T-cell (primary cell): ENCODE measurements around the gene SDCBP2. TPM values are rescaled to one million over a fixed set of nuclear protein-coding genes. Genes with fewer than 3 reads are reported as not detected.

Source experiments
- ATAC-seq, 4 experiments: fragments of 200-7000 bp in 3 of 4; fragments of 150-1000 bp in 1 of 4; cut with Tn5 transposase; replicated peaks in 1 of 4; 1 replicate in 3 of 4; 2 replicates in 1 of 4; pipeline ENCODE4 v1.10.0; 2021; ENCODE audit warnings: moderate library complexity in 3 of 4, mild to moderate bottlenecking in 2 of 4, moderate number of reproducible peaks in 1 of 4
- CTCF ChIA-PET, 2 donors: fragments of 300-600 bp; sonication (Branson Sonifier 250); formaldehyde crosslinking; loops; one replicate each; lab custom pipeline; 2022; ENCODE audit warnings: antibody characterized with exemption in 2 of 2; lab: Charles Lee
- POLR2A ChIA-PET, 2 donors: fragments of 300-600 bp; sonication (Branson Sonifier 250); formaldehyde crosslinking; loops; one replicate each; lab custom pipeline; 2022; ENCODE audit warnings: antibody characterized with exemption in 2 of 2; lab: Charles Lee
- DNase-seq, 35 experiments: peaks; one replicate each; pipeline versions ENCODE4 v3.0.0 to v3.0.0-alpha.2; 2013 to 2023
- H3K27ac ChIP-seq: one replicate; pipeline ENCODE4 v1.5.1; 2013; ENCODE audit warnings: low read length
- H3K27me3 ChIP-seq, 2 experiments: replicated peaks in 1 of 2; 1 replicate in 1 of 2; 2 replicates in 1 of 2; pipeline versions ENCODE4 v1.6.1 to v1.7.0; 2013; ENCODE audit warnings: low read length in 1 of 2, mixed read lengths in 1 of 2; ENCODE audit not compliant: control insufficient read depth in 2 of 2, insufficient read depth in 2 of 2; ENCODE audit errors: extremely low read depth in 1 of 2
- H3K36me3 ChIP-seq, 2 donors: 1 replicate in 1 of 2; 2 replicates in 1 of 2; pipeline versions ENCODE4 v1.6.1 to v1.7.0; 2013; ENCODE audit warnings: low read length in 1 of 2; ENCODE audit not compliant: control insufficient read depth in 2 of 2, insufficient read depth in 1 of 2; ENCODE audit errors: extremely low read depth in 1 of 2
- H3K4me1 ChIP-seq, 2 experiments: 1 replicate in 1 of 2; 2 replicates in 1 of 2; pipeline versions ENCODE4 v1.6.1 to v1.7.0; 2013; ENCODE audit warnings: low read length in 2 of 2, mixed read lengths in 1 of 2; ENCODE audit not compliant: insufficient read depth in 2 of 2, control insufficient read depth in 1 of 2; ENCODE audit errors: extremely low read depth in 1 of 2
- H3K4me3 ChIP-seq, 2 donors: 1 replicate in 1 of 2; 2 replicates in 1 of 2; pipeline versions ENCODE4 v1.5.1 to v1.7.0; 2013; ENCODE audit warnings: mild to moderate bottlenecking in 2 of 2, low read length in 1 of 2, moderate library complexity in 1 of 2; ENCODE audit not compliant: control insufficient read depth in 1 of 2; ENCODE audit errors: extremely low read depth in 1 of 2
- H3K9me3 ChIP-seq: 2 replicates; pipeline ENCODE4 v1.7.0; 2013
- H3K27ac Mint-ChIP-seq, 2 donors: one replicate each; pipeline ENCODE4 v1.8.0; 2020 to 2021; ENCODE audit warnings: mild to moderate bottlenecking in 2 of 2, mixed read lengths in 2 of 2
- H3K27me3 Mint-ChIP-seq, 2 donors: one replicate each; pipeline ENCODE4 v1.8.0; 2021 to 2022; ENCODE audit warnings: mixed read lengths in 2 of 2
- H3K36me3 Mint-ChIP-seq: one replicate; pipeline ENCODE4 v1.8.0; 2021; ENCODE audit warnings: mixed read lengths
- H3K4me1 Mint-ChIP-seq, 3 donors: one replicate each; pipeline ENCODE4 v1.8.0; 2020 to 2022; ENCODE audit warnings: mixed read lengths in 3 of 3, mild to moderate bottlenecking in 1 of 3
- H3K4me3 Mint-ChIP-seq, 3 donors: one replicate each; pipeline ENCODE4 v1.8.0; 2020 to 2022; ENCODE audit warnings: mild to moderate bottlenecking in 3 of 3, mixed read lengths in 3 of 3, moderate library complexity in 3 of 3
- H3K9me3 Mint-ChIP-seq, 3 donors: one replicate each; pipeline ENCODE4 v1.8.0; 2020 to 2022; ENCODE audit warnings: mixed read lengths in 3 of 3
- WGBS: methylation state at CpG from one replicate; pipeline ENCODE4 v1.1.5; 2013; ENCODE audit warnings: missing lambda C conversion rate; ENCODE audit not compliant: insufficient coverage; 5-methylcytosine and 5-hydroxymethylcytosine counted together
- total RNA-seq, 35 experiments: library from RNA in 6 of 35; stranded (reverse) in 6 of 35; fragments of 120-200 nt in 1 of 35; gene quantifications; one replicate each; pipeline versions ENCODE4 v1.2.1 to v1.2.4 and lab custom pipeline; 2013 to 2026

Gene SDCBP2
- total RNA-seq (1 to 10 TPM; 1.1 to 2.4 (median 2.2) TPM), total RNA-seq (lab: John Stamatoyannopoulos, UW) (0.27 to 6.1 (median 2.5) reads per million in 29 experiments)
- 0.90 TPM for total RNA-seq (2013)

DNA sequence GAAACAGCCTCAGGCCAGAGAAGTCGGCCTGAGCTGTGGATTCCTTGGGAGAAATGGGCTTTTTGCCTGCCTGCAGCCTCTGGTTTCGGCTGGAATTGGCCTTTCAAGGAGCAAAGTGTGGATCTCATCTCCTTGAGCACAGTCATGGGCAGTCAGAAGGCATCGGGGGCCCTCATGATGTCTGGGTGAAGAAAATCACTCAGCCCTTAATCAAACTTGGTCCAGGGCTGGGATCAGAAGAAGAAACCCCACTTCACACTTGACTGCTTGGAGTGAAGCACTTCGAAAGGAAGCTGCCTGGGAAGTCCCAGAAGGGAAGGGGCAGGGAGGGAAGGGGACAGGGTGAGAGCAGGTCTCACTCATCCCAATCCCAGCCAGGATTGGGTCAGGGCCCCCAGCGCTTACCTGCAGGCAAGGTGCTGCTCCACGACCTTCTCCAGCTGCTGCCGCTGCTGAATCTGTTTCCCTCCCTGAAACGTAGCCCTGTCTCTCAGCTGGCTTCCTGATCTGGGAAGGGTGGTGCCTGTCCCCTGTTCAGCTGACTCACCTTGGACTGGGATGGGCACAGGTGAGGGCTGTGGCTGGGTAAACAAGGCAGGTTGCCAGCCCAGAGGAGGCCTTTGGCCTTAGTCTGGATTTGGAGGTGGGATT is at the start of gene SDCBP2:
SDCBP2 (minus strand) TSS at position 460 of the 651 bp plus-strand sequence. CDS start 8,723 bp downstream, outside the sequence.
- no peaks in the 10 kb centered on the region for H3K27me3 ChIP-seq
- peaks cover 22 to 55% of the 10 kb centered on the region in 2 experiments for H3K4me1 ChIP-seq
- DNase-seq (no peak), ATAC-seq (no peak)
- no peaks in the 10 kb centered on the region for H3K9me3 ChIP-seq
- peak within 1 kb of the TSS; percentile 47 for H3K27ac ChIP-seq
- Mint-ChIP-seq H3K4me1 (peaks cover 32 to 41% (median 37%) of the 10 kb centered on the region in 3 donors), H3K36me3 (peaks cover 8% of the 10 kb centered on the region), H3K27me3 (no peaks in the 10 kb centered on the region), H3K4me3 (peak within 1 kb of the TSS in 1 of 3 donors; percentile 44), H3K27ac (peak within 1 kb of the TSS; percentile 77 to 88), H3K9me3 (no peaks in the 10 kb centered on the region)
- ChIA-PET POLR2A (interaction anchor here (0.5 to 1.0 kb wide), 4 partner anchors 44 to 1309 kb away, joined by 3 to 4 read pairs (median 3); no protein-coding TSS in a partner anchor), CTCF (interaction anchor here (0.5 to 0.7 kb wide), 2 partner anchors 14 to 118 kb away, joined by 3 read pairs; no protein-coding TSS in a partner anchor)
- no peak within 1 kb of the TSS for H3K4me3 ChIP-seq
- WGBS: 93% methylated on average over 6 of the region's 8 CpGs
- peaks cover 3 to 18% of the 10 kb centered on the region in 2 donors for H3K36me3 ChIP-seq

DNA sequence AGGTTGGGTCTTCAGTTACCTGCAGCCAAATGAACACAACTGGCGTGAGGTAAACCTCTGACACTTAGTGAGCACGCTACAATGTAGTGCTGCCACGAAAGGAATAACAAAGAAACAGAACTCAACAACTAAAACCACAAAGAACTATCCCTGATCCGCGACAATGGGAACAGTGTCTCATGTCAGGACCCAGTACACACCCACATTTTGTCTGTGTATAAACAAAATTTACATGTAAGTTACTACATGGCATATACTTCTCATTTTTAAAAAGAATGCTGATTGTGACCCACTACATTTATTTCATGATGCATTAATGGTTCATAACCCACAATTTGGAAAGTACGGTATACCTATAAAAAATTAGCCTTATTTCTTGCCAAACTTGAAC is 49.8 kb upstream of the SDCBP2 start:
- Mint-ChIP-seq H3K9me3 (no peaks in the 10 kb centered on the region), H3K4me3 (peak overlapping the region in 1 of 3 donors; percentile 42), H3K27me3 (no peaks in the 10 kb centered on the region), H3K36me3 (peaks cover 6% of the 10 kb centered on the region), H3K27ac (peak overlapping the region in 1 of 2 donors; percentile 55), H3K4me1 (peaks cover 85 to 93% (median 93%) of the 10 kb centered on the region in 3 donors)
- 94% methylated on average over 2 of the region's 6 CpGs for WGBS
- peaks cover 0 to 26% of the 10 kb centered on the region in 2 donors for H3K36me3 ChIP-seq
- no peak overlapping the region for H3K4me3 ChIP-seq
- POLR2A ChIA-PET: no interaction called here
- H3K27ac ChIP-seq: no peak overlapping the region
- H3K9me3 ChIP-seq: no peaks in the 10 kb centered on the region
- ATAC-seq (no peak), DNase-seq (no peak)
- peaks cover 33 to 47% of the 10 kb centered on the region in 2 experiments for H3K4me1 ChIP-seq
- CTCF ChIA-PET: no interaction called here
- no peaks in the 10 kb centered on the region for H3K27me3 ChIP-seq

DNA sequence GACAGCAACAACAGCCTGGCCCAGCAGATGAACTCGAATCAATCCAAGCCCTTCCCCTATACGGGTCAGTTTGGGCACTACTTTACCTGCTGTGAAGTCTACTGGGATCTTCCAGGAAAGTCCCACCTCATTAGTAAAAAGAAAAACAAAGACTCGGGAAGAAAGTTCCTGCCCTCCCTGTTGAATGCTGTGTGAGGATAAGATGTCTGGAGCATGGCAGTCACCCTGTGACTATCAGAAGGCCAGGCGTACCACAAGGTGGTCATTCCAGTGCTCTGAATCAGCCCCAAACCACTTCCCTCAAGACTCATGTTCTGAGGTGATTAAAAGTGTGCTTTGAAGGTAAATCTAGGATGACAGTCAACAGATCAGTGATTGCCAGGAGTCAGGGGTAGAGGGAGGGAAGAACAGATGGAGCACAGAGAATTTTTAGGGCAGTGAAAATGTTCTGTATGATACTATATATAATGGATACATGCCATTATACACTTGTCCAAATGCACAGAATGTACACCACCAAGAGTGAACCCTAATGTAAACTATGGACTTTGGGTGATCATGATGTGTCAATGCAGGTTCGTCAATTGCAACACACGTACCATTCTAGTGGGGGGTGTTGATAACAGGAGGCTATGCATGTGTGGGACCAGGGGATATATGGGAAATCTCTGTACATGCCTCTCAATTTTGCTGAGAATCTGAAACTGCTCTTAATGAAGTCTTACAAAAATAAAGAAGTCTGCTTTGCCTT is 49.2 kb upstream of the SDCBP2 start:
- Mint-ChIP-seq H3K36me3 (peaks cover 6% of the 10 kb centered on the region), H3K4me3 (peak overlapping the region in 2 of 3 donors; percentile 31 to 42)
- ATAC-seq: no peak

GRCh38 chr20:1377341-1377871 is 48.5 kb upstream of the SDCBP2 start:
- H3K27me3 Mint-ChIP-seq: no peaks in the 10 kb centered on the region
- ChIA-PET CTCF (interaction anchor here (0.5 to 1.2 kb wide), 5 partner anchors 9 to 1293 kb away, joined by 3 to 6 read pairs (median 3); no protein-coding TSS in a partner anchor), POLR2A (no interaction called here)
- peaks cover 84 to 90% (median 88%) of the 10 kb centered on the region in 3 donors for H3K4me1 Mint-ChIP-seq
- no peak for DNase-seq
- peaks cover 6% of the 10 kb centered on the region for H3K36me3 Mint-ChIP-seq
- Histone ChIP-seq H3K4me3 (no peak overlapping the region), H3K27ac (no peak overlapping the region), H3K36me3 (peaks cover 6 to 27% of the 10 kb centered on the region in 2 donors), H3K27me3 (no peaks in the 10 kb centered on the region), H3K9me3 (no peaks in the 10 kb centered on the region), H3K4me1 (peaks cover 33 to 36% of the 10 kb centered on the region in 2 experiments)
- H3K27ac Mint-ChIP-seq: peak overlapping the region in 1 of 2 donors; percentile 76
- no peak for ATAC-seq
- WGBS: 56% methylated on average over 5 of the region's 5 CpGs
- no peaks in the 10 kb centered on the region for H3K9me3 Mint-ChIP-seq
- peak overlapping the region in 1 of 3 donors; percentile 42 for H3K4me3 Mint-ChIP-seq

More for the DNA sequence above, 49.2 kb upstream of the SDCBP2 start:
- peaks cover 33 to 42% of the 10 kb centered on the region in 2 experiments for H3K4me1 ChIP-seq
- no peaks in the 10 kb centered on the region for H3K9me3 Mint-ChIP-seq
- 67% methylated on average over 1 of the region's 6 CpGs for WGBS
- no peak overlapping the region for H3K4me3 ChIP-seq
- POLR2A ChIA-PET: no interaction called here
- peak overlapping the region in 1 of 2 donors; percentile 55 for H3K27ac Mint-ChIP-seq
- CTCF ChIA-PET: no interaction called here
- H3K27me3 Mint-ChIP-seq: no peaks in the 10 kb centered on the region
- no peak overlapping the region for H3K27ac ChIP-seq
- no peaks in the 10 kb centered on the region for H3K9me3 ChIP-seq
- peaks cover 2 to 29% of the 10 kb centered on the region in 2 donors for H3K36me3 ChIP-seq
- no peaks in the 10 kb centered on the region for H3K27me3 ChIP-seq
- peaks cover 85 to 94% (median 93%) of the 10 kb centered on the region in 3 donors for H3K4me1 Mint-ChIP-seq
- DNase-seq: no peak

DNA sequence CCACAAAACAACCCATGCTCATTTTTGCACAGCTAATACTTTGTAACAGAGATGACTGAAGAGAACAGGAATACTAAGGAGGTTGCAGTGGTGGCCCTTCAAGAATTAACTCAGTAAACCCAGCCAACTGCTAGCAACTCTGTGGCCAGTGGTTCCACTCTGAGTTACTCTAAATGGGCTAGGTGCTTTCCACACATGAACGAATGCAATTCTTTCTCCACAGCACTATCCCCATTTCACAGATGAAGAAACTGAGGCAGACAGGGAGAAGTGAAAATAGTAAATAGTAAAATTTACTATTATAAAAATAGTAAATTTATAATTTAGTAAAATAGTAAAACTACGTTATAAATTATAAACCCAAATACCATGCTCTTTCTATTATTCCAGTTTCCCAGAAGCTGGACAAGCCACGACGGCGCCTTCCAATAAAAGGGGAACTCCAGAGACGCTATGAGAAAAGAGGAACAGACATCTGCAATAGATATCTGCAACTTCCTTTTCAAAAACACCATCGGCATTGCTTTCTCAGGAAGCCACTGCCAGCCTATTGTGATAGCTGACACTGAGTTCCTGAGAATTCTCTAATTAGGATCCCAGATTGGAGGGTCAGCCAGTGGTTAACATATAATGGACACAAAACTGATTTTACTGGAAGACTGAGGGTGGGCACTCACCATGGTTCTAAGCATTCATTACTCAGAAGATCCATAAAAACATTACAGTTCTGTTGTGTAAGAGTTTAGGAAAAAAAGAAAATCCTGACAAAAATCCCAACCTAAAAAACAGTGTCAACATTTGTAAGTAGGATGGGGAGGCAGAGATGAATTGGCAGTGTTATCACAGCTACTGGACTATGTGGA is 47.7 kb upstream of the SDCBP2 start:
- Mint-ChIP-seq H3K4me3 (peak overlapping the region in 1 of 3 donors; percentile 42), H3K9me3 (no peaks in the 10 kb centered on the region), H3K4me1 (peaks cover 79 to 90% (median 87%) of the 10 kb centered on the region in 3 donors), H3K27me3 (no peaks in the 10 kb centered on the region), H3K36me3 (peaks cover 10% of the 10 kb centered on the region), H3K27ac (peak overlapping the region; percentile 59 to 76)
- ChIA-PET POLR2A (interaction anchor here in 1 of 2 donors (0.6 kb wide), 1 partner anchor 225 kb away, joined by 3 read pairs; no protein-coding TSS in a partner anchor), CTCF (interaction anchor here (0.5 to 1.2 kb wide), 4 partner anchors 8 to 14 kb away, joined by 3 to 6 read pairs (median 3); no protein-coding TSS in a partner anchor)
- no peak overlapping the region for H3K27ac ChIP-seq
- H3K4me1 ChIP-seq: peaks cover 29 to 30% of the 10 kb centered on the region in 2 experiments
- H3K9me3 ChIP-seq: no peaks in the 10 kb centered on the region
- peaks cover 6 to 28% of the 10 kb centered on the region in 2 donors for H3K36me3 ChIP-seq
- no peak overlapping the region for H3K4me3 ChIP-seq
- DNase-seq: no peak
- WGBS: no CpG with 5 or more reads among the region's 7 CpGs
- H3K27me3 ChIP-seq: no peaks in the 10 kb centered on the region
- no peak for ATAC-seq
